RCC 7860 (cell line): ENCODE measurements around the gene MYO5A.
"Not testable (repeated sequence)": the region's sequence is repeated elsewhere in the genome, so short reads cannot be mapped to it uniquely, and the experiment has no call there.

Experiments used
- DNase-seq: peaks from one replicate; pipeline ENCODE4 v3.0.0-alpha.2; 2015; ENCODE audit warnings: low spot score
- FAIRE-seq: peaks from 2 replicates; lab custom pipeline; 2012; peaks lifted over from hg19 to GRCh38; lab: Jason Lieb, UNC

Gene MYO5A

DNA sequence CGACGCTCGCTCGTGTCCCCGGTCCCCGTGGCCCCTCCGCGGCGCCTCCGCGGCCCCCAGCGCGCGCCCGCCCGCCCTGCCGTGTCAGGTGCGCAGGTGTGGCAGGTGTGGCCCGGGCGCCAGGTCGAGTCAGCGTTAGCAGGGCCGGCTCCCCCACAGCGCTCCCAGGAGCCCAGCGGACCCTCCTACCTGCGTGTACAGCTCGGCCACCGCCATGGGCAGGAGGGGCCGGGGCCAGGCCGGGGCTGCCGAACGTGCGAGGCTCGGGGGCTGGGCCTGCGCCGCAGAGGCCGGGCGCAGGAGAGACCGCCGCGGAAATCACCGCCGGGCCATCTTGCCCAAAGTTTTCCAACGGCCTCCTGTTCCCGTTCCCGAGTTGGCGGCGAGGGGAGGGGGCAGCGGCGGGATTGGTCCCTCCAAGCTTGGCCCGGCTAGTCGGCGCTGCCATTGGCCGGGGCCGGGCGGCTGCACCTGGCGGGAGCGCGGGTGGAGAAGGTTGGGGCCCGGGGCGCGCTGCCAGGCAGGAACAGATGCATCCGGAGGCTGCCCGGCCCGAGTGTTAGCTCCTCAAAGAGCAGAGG lies 233.2 kb downstream of the MYO5A start, which contains the start of gene MYO5C:
TSS of gene MYO5C (minus strand) at position 384 of the 581 bp plus-strand sequence. CDS start at position 216, 168 bp downstream.
- FAIRE-seq: no peak
- no peak for DNase-seq

DNA sequence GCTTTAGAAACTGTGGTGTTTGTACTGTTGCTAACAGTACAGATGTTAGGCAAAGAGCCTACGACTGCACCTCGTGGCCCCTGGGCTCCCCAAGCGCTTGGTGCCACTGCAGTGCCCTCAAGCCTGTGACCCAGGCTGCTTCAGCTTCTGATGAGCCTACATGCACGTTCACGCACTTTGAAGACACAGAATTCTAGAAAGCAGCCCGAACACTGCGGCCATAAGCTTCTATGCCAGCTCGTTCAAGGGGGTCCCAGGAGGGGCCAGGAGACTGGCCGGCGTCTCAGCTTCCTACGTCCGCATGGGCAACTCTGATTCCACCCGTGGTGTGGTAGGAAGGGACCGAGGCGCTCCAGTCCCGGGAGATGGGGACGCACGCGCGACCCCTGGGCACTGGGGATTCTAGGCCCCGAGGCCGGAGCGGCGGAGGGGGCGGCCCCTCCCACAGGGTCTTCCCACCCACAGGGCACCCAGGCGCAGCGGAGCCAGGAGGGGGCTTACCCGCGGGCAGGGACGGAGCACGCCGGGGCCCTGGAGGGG lies 233.7 kb downstream of the MYO5A start:
- no peak for DNase-seq
- FAIRE-seq: no peak

DNA sequence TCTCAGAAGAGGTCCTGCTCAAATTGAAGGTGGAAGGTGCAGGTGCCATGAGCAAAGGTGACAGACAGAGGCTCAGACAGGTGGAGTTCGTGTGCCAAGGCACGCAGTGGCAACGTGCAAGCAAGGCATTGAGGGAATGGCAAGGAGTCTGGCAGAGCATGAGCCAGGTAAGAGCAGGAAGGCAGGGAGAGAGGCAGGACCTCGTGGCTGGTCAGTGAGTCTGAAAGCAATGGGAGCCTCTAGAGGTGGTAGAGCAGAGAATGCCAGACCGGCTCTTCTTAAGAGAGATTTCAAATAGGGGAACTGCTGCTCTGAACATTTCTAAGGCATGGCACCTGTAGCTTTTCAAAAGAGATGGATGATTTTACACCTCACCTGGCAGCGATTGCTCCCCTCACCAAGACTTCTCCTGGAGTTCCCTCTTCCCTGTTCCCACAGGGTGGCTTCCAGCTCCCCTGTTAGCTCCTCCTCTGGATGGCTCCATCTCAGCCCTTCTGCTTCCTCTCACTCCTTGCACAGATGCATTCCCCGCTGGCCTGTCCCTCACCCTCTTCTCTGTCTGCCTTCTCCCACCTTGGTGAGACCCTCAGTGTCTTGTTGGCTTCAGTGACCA lies 235.8 kb downstream of the MYO5A start:
- FAIRE-seq (no peak), DNase-seq (no peak)

- FAIRE-seq (no peak), DNase-seq (no peak)
These were observed 237.5 kb downstream of the MYO5A start for GRCh38 chr15:52291204-52291603.

GRCh38 chr15:52290800-52291199 lies 237.9 kb downstream of the MYO5A start:
- DNase-seq (no peak), FAIRE-seq (no peak)

- DNase-seq: no peak
- no peak for FAIRE-seq
These were observed 238.4 kb downstream of the MYO5A start for GRCh38 chr15:52290329-52290728.

DNA sequence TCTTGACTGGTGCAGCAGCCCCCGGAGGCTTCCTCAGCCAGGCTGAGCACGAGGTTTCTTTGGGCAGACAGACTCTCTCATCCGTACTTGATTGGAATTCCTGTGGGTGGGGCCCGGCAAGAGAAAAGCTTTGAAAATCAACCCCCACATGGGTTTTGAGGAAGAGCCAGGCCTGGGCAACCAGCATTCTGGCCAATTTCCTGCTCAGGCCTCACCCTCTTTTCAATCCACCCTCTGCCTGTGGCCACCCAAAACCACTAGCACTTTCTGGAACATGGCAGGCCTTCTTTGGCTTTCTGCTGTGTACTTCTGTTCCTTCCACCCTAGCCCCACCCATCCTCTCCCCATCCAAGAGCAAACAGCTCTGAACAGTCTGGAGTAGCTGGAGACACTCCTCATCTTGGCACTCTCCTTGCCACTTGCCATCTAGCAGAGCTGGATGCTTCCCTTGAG lies 239.0 kb downstream of the MYO5A start:
- FAIRE-seq (no peak), DNase-seq (no peak)

GRCh38 chr15:52288986-52289385 lies 239.7 kb downstream of the MYO5A start:
- FAIRE-seq (no peak), DNase-seq (no peak)

GRCh38 chr15:52288051-52288942 lies 240.4 kb downstream of the MYO5A start:
- FAIRE-seq (no peak), DNase-seq (no peak)

DNA sequence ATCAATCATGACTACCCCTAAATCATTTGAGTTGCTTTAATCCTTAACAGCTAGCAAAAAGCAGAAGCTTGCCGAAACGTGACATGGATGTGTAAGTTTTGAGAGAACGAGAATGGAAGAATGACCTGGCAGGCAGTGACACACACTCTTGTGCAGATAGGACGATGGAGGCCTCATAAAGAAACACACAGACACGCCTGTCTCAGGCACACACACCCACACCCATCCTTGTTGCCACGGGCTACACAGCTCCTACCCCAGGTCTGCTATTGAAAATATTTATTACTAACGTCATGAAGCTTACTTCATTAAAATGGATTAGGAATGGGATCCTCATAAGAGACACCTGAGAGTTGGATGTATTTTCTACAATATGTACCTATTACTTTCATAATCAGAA lies 241.6 kb downstream of the MYO5A start:
- no peak for DNase-seq
- no peak for FAIRE-seq

GRCh38 chr15:52285941-52286340 lies 242.7 kb downstream of the MYO5A start:
- DNase-seq, FAIRE-seq: not testable (repeated sequence)

GRCh38 chr15:52284164-52284563 lies 244.5 kb downstream of the MYO5A start:
- FAIRE-seq: no peak
- no peak for DNase-seq

- no peak for FAIRE-seq
- no peak for DNase-seq
These were observed 245.4 kb downstream of the MYO5A start for GRCh38 chr15:52283281-52283680.

GRCh38 chr15:52282418-52282817 lies 246.3 kb downstream of the MYO5A start:
- FAIRE-seq: no peak

DNA sequence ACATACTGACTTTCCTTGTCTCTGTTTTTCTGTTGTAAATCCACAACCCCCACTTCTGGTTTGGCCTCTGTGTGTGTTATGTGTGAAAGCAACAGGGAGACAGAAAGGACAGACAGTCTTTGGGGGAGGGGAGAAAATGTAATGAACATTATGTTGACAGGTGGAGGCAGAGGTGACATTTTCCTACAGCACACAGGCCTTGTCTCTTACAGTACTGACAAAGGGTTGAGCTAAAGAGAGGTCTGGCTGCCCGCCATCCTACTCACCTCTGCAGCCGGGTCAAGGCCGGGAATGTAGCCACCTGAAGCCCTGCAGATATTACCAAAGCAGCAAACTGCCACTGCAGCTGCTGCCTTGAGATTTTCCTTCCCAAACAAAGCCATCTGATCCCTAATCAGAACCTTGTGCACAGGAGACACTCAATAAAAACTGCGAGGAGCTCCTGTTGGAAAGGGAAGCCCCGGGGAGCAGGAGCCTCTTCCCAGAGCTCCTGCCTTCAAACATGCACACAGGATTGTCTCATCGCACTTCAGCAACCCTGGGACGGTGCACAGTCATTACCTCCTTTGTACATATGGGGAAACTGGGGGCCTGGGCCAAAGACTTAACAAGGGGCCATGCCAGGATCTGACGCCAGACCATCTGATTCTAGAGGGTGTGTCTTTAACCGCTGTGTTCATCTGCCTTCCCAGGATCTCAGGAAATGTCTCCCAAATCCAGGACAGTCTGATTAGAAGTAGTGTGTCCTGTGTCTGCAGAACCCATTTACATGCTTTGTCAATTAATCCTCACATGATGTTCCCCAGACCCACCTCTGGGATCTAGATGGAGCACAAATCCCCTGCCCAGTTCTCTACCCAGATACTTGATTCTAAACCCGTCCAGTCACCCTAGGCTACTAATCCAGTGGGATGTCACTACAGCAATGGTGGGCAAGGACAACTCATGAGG lies 247.3 kb downstream of the MYO5A start:
- DNase-seq (no peak), FAIRE-seq (no peak)

More at GRCh38 chr15:52282418-52282817, 246.3 kb downstream of the MYO5A start:
- no peak for DNase-seq

- no peak for DNase-seq
- FAIRE-seq: no peak
These were observed 248.2 kb downstream of the MYO5A start for GRCh38 chr15:52280326-52281084.

DNA sequence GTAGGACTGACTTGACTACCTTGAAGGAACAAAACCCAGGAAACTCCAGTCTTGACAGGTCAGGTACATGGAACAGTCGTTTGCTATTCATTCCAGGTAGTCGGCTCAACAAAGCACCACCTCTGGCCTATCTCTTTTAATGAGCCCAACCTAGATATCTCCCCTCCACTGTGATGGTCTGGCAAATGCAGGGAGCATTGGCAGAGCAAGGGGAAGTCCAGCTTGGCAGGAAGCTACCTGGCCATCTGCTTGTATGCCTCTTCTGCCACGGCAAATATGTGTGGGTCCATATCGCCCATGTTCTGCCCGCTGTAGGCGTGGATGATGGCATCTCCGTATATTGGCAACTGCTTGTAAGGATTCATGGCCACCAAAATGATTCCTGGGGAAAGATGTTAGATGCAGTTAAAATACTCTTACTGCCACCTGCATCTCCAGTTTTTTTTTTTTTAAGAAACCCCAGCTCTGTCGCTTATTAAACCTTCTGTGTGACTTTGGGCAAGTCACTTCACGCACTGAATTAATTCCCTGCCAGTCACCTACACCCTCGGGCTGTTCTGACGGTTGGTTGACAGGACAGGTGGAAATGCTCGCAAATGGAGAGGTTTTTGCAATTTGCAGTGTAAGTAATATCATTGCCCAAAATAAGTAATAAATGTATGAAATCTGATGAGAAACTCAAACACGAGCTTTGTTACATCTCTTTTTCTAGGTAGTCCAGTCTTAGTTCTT lies 249.9 kb downstream of the MYO5A start:
- no peak for FAIRE-seq
- DNase-seq: no peak

DNA sequence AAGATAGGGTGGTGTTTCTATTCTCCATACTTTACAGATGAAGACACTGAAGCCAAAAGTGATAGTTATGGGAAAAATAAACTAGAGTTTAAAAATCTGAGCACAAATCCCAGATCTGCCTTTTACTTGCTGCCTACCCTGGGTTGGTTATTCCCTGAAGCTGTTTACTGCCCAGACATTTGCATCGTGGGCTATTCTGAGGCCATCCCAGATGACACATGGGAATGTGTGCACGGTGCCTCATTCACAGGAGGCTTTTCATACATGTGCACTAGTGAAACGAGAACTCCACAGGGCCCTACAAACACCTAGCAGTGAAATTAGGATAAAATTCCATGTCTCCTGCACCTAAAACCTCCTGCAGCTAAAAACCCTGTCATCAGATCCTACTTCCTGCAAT lies 250.5 kb downstream of the MYO5A start:
- DNase-seq (no peak), FAIRE-seq (no peak)

- DNase-seq: no peak
- FAIRE-seq: no peak
These were observed 251.1 kb downstream of the MYO5A start for GRCh38 chr15:52277575-52277974.
